Bone marrow (tissue), 2 donors: ENCODE measurements around the gene JAZF1.
"Not testable (repeated sequence)": the region's sequence is repeated elsewhere in the genome, so short reads cannot be mapped to it uniquely, and the experiment has no call there.

Experiments used
- DNase-seq, 2 donors: peaks; one replicate each; lab custom pipeline; 2025; lab: John Stamatoyannopoulos, UW

JAZF1 gene

DNA sequence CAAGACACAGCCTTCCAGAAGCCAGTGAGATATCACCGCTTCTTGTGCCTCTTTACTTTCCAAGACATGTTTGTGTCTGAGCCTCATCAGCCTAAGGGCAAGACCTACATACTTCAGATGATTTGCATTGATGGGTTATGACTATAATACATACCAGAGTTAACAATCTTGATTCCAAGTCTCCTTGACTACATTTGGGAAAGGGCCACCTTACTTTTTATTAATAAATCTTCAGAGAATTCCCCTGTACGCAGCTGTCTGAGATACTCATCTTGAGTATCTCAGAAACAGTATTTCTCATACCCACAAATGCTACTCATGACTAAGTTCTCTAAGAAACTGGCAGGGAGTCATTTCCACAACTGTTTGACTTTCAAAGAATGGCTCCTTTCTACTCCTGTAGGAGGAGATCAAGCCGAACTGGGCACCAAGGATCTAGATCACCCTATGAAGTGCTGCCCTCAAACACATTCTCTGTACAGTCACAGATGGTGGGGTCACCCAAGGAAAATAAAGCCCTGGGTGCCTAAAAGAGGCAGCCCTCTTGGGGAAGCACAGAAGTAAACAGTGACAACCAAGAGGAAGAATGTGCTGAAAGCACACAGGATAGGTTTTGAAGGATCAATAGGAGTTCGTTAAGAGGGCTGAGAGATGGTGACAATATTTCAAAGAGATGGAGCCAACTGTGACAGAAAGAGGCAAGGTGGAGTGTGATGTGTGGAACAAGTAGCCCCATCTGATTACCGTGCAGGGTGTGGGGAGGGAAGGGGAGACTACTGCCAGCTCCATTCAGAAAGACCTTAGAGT, 138.9 kb downstream of the JAZF1 start:
- no peak for DNase-seq

DNA sequence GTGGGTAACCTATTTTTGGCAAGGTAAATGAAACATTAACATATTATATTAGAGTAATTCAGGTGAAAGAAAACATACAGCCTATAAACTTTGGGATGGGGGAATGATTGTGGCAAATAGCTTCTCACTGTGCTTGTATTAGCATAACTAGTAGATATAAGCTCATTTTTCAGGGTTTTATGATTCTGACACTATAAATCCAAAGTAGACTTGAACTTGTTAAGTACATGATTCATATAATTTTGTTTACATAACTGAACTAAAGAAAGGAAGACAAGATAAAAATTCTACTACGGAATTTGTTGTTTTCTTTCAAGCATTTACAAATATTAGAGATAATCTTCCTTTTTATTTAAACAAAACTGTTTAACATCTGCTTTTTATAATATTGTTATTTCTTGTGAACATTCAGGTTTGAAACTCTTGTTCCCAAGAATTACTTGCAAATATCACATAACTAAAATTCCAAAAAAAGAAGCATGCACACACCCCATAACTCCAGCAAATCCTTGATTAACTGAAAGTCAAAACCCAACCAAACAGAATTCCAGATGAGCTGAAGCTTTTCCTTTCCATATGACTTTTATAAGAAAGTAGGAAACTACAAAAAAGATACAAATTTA, 142.3 kb downstream of the JAZF1 start:
- DNase-seq, result no peak

DNA sequence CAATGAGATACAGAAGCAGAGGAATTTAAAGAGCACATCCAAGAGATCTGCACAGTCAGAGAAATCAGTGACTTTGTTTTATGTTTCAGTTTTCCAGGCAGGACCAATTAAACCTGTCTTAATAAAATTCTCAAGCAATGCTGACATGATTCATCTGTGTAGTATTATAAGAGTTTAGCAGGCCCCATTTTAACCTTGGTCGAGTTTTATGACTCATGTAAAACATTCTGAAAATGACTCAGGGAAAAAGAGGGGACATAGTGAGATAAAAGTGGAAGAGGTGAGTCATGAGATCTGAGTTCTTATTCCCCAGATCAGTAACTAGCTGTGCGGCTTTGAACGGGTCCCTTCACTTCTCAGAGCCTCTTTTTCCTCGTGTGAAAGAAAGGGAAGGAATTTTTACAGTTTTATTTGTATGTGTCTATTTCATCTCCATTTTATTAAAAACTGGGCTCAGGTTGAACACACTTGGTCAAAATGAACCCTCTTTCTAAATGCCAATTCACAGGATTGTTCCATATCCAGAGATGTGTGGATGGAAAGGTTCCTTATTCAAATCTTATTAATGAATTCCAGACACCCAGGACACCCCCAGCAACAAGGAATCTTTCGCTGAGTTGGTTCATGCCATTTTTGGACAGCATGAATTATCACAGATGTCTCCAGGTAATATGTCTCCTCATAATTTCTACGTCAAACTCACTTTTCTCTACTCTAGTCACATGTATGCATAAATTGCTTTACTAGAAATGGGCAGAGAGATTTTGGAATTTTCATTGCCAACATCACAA, 143.2 kb downstream of the JAZF1 start:
- no peak for DNase-seq

DNA sequence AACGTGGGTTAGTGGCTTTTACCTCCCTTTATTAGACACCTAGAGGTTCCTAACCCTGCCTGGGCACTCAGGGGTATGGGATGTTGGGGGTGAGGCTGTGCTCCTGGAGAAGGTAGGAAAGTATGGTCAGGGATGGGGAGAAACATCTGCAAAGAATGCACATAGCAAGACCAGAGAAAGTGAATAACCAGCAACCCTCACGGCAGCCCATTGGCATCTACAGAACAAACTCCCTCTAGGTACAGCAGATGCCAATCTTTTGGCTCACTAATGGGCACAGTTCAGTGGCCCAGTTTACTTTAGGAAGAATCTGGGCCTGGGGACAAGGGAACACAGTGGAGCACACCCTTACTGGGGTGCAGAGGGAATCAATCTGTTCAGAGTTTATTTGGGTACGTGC, 143.9 kb downstream of the JAZF1 start:
- no peak for DNase-seq

DNA sequence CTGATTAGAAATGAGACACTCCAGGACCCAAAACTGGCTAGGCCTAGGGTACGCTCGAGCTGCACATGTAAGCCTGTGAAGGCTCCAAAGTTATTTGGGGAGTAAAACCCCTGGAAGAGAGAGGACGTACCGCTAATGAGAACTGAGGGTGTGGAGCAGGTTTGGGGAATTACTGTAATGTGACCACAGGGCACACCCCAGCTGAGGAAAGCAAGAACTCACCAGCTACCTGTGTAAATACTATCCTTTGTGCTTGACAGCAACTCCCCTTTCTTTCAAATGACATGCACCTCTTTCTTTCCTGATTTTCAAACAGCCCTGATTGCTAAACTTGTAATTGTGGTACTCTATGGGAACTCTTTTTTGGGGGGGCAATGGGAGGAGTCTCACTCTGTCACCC, 147.2 kb downstream of the JAZF1 start:
- no peak for DNase-seq

DNA sequence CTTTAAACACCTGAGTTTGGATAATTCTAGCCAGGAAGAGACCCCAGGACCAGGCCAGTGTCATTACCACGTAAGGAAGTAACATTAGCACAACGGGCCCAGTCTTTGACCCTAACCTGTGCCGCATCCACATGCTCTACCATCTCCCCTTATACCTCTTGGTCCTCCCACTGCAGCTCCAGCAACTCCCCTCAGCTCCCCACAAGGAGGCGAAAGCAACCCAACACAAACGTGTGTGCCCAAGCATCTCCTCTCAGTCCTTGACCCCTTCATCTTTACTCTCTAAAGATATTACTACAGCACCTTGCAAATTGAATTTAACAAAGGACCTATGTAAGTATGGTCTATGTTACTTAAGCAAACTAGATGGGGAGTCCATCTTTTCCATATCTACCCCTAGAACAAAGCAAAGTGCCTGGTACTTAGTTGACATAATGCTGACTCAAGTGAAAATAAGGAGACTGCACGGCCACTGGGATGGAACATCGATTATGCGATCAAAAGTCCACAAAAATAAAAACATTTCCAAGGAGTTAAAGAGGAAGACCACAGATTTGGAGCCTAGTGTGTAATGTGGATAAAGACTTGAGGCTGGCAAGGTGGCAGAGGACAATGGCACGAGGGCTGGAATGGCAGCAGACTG, 147.7 kb downstream of the JAZF1 start:
- no peak for DNase-seq

DNA sequence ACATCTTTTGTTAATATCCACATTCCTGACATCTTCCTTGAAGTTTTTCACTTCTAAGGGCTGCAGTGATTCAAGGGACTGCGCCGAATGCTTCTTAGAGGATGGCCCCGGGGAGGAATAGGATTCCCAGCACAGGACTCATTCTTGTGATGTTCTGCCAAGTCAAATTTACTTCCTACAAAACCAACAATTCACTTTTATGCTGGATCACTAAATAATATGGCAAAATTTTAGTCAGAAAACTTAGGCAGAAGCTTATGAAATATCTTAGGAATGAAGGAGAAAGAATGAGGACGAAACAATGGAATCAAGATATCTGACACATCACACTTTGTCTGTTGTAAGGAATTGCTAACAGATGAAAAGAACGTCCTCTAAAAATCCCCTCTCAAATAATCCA, 151.5 kb downstream of the JAZF1 start:
- no peak for DNase-seq

DNA sequence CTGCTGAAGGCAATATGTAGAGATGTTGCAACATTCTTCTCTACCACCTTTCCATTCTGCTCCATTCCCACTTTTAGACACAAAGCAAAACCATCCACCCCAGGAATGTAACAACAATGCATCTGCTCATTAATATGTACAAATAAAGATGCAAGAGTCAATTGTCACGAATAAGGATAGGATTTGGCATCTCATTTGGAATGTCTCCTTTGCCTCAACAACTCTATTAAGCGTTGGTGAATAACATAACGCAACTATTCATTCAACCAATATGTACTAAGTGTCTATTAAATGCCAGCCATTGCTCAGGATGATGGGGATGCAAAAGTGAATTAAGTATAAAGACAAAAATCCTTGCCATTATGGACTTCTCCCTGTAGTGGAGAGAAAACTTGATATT, 152.1 kb downstream of the JAZF1 start:
- DNase-seq, result no peak

DNA sequence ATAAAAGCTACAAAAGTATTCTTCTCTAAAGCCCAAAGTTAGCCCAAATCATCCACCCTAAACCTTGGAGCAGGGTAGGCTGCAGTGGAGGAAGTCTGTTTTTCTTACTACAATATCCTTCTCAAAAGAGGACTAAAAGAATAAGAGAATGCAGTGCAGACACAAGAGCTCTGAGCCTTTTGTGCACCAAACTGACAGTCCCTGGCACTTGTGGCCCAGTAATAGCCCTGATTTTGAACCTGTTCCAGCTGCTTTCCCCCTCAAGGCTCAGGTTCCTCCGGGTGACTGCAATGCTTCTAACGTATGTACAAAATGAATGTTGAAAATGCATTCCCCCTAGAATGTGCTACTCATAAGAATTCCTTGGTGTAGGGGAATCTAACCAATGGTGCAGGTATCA, 154.4 kb downstream of the JAZF1 start:
- no peak for DNase-seq

DNA sequence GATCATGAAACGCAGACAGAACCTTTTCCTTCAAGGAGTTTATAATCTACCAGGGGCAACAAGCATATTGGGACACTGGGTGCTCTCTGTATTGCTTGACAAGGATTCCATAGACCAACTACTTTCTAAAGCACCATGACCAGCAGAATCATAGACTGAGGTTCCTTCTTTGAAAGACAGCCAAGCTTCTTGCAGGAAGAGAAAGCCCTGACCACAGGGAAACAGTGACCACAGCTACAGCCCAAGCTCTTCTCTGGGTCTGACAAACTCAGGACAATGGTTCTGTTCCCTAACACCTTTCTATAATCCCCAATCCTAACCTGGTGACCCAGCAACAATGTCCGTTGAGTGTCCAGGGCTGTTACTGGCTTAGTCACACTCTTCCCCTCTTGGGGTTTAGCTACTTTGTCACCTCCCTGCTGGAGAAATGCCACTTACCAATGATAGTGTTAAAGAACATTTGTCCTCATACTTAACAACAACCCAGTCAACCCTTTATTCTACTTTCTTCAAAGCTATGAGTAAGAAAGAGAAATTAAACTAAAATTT, 155.7 kb downstream of the JAZF1 start:
- DNase-seq, result no peak

DNA sequence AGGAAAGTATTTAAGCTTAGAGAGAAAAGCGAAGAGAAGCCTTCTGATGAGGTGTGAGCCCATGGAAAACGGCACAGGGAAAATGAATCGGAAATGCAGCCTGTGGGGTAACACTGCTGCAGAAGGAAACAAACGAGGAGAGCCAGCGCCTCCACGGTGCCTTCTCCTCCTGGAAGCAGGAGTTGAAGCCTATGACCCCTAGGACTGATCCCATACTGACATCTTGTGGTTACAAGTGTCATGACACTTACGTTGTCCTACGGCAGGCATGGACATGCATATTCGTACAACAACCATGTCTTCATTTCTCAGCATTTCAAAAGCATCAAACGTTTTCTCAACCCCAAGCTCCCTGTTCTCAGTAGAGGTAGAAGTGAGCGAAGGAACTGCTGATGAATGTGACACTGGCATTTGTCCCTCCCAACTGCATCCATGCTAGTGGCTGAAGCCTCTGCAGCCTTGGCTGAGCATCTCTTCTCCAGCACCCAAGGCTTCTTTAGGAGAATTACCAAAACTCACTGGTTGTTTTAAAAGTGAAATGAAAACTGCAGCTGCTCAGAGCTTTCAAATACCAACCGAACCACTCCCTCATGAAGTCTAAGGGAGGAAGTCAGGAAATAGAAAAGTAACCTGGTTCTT, 160.2 kb downstream of the JAZF1 start:
- DNase-seq, result peak in 1 of 2 donors; percentile 53

DNA sequence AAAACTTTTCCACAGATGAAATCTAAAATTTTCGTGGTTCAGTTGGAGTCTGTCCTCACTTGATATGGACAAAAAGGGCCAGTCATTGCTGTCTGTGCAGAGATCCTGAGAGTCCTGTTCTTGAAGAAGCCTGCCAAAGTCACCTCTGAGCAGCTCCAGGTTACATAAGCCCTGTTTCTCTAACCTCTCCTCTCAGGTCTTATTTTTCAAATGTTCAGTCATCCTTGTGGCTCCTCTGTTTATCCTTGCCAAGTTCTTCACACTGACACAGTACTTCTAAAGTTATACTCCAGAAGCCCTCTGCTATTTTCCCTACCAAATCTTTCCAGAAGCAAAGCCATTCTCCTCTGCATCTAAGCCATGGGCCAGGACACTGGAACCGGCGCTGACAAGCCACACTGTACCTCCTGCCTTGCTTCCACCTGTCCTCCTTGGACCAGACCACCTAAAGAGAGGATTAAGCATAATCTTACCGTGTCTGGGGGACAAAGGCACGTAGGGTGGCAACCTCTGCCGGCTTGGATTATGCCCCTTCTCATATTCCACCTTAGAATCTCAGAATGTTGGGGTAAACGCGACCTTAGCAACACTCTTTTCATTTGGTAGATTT, 161.6 kb downstream of the JAZF1 start:
- DNase-seq, result no peak

DNA sequence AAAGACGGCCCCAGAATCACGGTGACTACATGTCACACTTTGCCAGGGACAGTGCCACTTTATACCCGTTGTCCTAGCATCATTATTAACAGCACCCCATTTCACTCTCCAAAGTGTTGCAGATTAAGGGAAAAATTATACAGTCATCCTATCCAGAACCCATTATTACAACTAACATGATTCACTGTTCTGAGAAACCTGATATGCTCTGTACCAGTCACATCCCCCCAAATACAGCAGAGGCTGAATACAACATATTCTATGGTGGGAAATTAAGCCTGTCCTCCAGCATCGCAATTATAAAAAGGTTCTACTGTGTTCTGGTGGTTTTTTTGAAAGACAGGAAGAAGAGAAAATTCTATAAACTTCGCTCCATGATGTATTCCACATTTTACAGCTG, 162.1 kb downstream of the JAZF1 start:
- no peak for DNase-seq

DNA sequence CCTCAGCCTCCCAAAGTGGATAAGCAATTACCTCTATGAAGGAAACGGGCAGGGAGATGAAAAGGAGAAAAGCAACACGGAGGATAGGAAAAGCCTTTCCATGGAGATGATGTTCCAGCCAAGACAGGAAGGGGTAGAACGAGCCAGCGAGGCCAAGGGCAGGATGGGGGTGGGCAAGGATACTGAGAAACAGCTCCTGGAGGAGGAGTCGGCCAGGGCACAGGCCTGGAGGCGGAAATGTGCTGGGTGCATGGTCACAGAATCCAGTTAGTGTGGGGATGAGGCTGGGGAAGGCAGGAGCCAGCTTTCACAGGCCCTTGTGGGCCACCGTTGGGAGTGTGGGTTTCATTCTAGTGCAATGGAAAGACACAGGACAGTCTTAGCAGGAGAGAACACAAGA, 162.6 kb downstream of the JAZF1 start:
- no peak for DNase-seq

DNA sequence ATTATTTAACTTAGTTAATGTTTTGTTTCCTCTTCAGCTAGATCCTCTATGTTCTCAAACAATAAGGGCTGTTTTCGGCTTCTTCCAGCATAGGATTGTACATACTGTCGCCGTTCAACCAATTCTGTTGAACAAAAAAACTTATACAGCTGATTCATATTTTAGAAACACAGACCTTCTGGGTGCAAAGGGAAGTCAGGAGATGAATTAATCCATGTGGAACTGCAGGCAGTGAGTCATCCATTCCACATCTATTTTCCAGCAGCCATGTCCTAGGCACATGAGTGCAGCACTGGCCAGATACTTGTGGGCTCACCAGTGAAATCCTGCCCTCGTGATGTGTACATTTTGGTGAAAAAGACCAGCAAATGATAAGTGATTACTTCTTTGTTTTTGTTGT, 163.2 kb downstream of the JAZF1 start:
- no peak for DNase-seq

DNA sequence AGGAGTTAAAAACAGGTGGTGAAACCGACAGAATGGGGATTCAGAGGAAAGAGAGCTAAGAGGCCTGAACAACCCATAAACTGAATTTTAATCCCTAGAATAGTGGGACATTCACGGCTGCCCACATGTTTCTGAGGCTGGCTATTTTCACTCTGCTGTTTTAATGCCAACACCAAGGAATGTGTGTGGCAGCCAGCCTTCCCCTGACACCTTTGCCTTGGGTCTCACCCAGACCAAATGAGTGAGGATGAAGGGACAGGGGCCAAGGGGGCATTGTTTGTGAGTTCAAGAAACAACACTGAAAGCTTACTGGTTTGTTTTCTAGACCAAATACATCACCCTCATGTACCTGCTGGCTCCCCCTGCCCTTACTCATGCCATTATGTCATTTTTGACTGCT, 164.3 kb downstream of the JAZF1 start:
- no peak for DNase-seq

DNA sequence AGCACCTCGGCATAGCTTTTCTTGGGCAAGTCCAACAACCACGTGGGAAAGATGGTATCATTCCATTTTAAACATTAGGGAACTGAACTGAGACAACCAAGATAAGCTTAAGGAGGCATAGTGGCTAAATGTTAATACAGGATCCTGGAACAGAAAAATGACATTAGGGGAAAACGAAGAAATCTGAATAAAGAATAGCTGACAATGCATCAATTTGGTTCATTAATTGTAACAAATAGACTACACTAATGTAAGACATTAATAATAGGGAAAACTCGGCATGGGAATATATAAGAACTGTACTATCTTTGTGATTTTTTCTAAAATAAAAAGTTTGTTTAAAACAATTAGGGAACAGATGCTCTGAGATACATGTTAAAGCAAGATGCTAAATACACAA, 165.4 kb downstream of the JAZF1 start:
- DNase-seq, result no peak

DNA sequence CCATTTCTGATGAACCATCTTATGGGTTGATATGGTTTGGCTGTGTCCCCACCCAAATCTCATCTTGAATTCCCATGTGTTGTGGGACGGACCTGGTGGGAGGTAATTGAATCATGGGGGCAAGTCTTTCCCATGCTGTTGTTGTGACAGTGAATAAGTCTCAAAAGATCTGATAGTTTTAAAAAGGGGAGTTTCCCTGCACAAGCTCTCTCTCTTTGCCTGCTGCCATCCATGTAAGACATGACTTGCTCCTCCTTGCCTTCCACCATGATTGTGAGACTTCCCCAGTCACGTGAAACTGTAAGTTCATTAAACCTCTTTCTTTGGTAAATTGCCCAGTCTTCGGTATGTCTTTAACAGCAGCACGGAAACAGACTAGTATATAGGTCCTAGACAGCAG, 166.3 kb downstream of the JAZF1 start:
- not testable (repeated sequence) for DNase-seq

DNA sequence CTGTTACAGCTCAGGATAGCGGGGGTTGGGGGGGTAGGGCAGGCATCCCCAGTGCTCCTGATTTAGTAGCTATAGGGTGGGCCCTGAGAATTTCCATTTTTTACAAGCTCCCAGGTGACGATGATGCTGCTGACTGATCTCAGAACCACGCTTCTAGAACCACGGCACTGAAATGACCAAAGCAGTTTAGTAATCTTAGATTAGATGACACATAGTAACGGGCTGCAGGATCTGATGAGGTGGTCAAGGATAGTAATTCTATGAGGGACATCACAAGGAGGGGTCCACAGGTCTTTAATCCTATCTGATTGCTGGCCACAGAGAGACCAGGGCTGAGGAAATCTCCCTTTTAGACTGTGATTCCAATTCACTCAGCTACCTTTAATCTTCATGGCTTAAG, 167.2 kb downstream of the JAZF1 start:
- DNase-seq, result no peak

DNA sequence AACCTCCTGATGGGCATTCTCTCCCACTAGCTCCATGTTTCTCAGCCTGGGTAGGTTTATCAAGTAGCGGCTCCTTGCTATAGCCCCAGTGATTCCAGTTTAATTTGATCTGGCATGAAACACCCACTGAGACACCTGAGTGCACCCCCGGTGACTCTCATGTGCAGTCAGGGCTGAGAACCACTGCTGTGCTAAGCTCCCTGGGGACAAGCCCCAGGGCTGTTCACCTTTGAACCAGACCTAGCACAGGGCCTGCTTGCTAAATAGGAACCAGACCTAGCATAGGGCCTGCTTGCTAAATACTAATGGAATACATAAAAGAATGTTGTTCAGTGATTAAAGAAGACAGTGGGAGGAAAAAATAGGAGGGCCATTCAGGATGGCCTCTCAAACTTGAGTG, 167.6 kb downstream of the JAZF1 start:
- DNase-seq, result no peak

DNA sequence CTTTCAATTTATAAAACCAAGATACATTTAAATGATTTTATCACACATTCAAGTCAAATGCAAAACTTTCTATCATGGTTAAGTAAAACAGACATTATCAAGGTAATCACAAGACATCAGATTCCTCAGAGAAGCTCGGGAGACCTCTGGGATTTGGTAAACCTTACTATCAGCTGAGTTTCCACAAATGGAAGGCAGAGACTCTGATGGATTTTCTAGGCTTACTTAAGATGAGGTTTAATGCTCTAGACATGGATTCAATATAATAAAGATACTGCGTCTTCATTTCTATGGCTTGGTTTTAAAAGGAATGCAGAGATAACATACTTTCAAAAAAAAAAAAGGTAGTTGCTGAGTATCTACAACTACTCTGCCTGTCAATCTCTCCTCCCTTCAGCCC, 171.7 kb downstream of the JAZF1 start:
- no peak for DNase-seq
